ENCODE data around the gene LCA5L. TPM values are rescaled to one million over a fixed set of nuclear protein-coding genes. Genes with fewer than 3 reads are reported as not detected.

The LCA5L gene
- total RNA-seq, 1 experiment from 2014 or later, result 0.46 TPM

- Histone ChIP-seq H3K27me3 (ENCODE audit: insufficient read depth, low read length) (no peaks in the 10 kb centered on the region), H3K9me3 (ENCODE audit: control insufficient read depth, low read depth, low read length) (no peaks in the 10 kb centered on the region), H3K23ac (ENCODE audit: insufficient read length, low read depth, low read length) (no peak overlapping the region), H3K79me1 (ENCODE audit: insufficient read depth, low read depth, low read length, poor library complexity, severe bottlenecking) (no peaks in the 10 kb centered on the region), H3K9ac (ENCODE audit: extremely low read depth, insufficient read length, low read length) (no peak overlapping the region), H3K79me2 (ENCODE audit: insufficient read depth, low read length) (no peaks in the 10 kb centered on the region), H4K91ac (ENCODE audit: insufficient read length, low read depth, low read length) (no peak overlapping the region), H4K5ac (ENCODE audit: insufficient read length, low read depth, low read length) (no peak overlapping the region), H3K4ac (ENCODE audit: low read depth, low read length) (no peak overlapping the region), H3K18ac (ENCODE audit: insufficient read length, low read depth, low read length) (peak overlapping the region; percentile 67), H3K14ac (ENCODE audit: insufficient read depth, low read length) (no peak overlapping the region), H4K20me1 (ENCODE audit: control insufficient read depth, insufficient read depth, insufficient read length) (no peaks in the 10 kb centered on the region), H3K23me2 (ENCODE audit: insufficient read length, low read depth, low read length, poor library complexity, severe bottlenecking) (no peaks in the 10 kb centered on the region), H3K27ac (ENCODE audit: insufficient read length, low read depth, low read length) (no peak overlapping the region), H3T11ph (ENCODE audit: low read length) (no peak overlapping the region), H3K4me2 (ENCODE audit: insufficient read depth, insufficient read length, low read length) (no peak overlapping the region), H3K56ac (ENCODE audit: insufficient read length, low read depth, low read length) (no peak overlapping the region), H2BK120ac (ENCODE audit: low read depth, low read length, poor library complexity, severe bottlenecking) (no peak overlapping the region), H2AFZ (ENCODE audit: low read length) (no peak overlapping the region), H2BK12ac (ENCODE audit: insufficient read length, low read depth, low read length) (no peak overlapping the region), H2BK5ac (ENCODE audit: insufficient read length, low read length) (no peak overlapping the region), H2AK5ac (ENCODE audit: insufficient read length, low read length) (no peak overlapping the region), H3K4me1 (ENCODE audit: insufficient read depth, low read length) (no peaks in the 10 kb centered on the region), H2BK15ac (ENCODE audit: low read depth, low read length) (no peak overlapping the region), H4K8ac (replicated peaks; ENCODE audit: insufficient read length, low read depth, low read length) (no peak overlapping the region), H2BK20ac (ENCODE audit: low read depth, low read length, poor library complexity, severe bottlenecking) (no peak overlapping the region)
- H3K4me1 Mint-ChIP-seq, result no peaks in the 10 kb centered on the region
- no peak overlapping the region for H3K4me3 Mint-ChIP-seq
- no peak for TF ChIP-seq CTCF (conservative IDR thresholded peaks at IDR 0.05)
- WGBS (ENCODE audit: extremely low coverage, insufficient read length, low lambda C conversion rate), result no CpG with 5 or more reads among the region's 1 CpG
- no peak for DNase-seq
- H3K36me3 Mint-ChIP-seq (ENCODE audit: insufficient read depth in 1 of 3, low read depth in 3 of 3), result peaks cover 0 to 4% (median 4%) of the 10 kb centered on the region in 3 experiments; a peak in 4 of 7 replicates
- no peak overlapping the region for H3K27ac Mint-ChIP-seq
- no peaks in the 10 kb centered on the region; the same call in 1 of the 2 replicates for H3K27me3 Mint-ChIP-seq (ENCODE audit: low read depth)
- peaks cover 6 to 9% of the 10 kb centered on the region in 2 experiments; a peak in 4 of 5 replicates for H3K9me3 Mint-ChIP-seq
These were observed 43.9 kb upstream of the LCA5L start for GRCh38 chr21:39489380-39489924.

All from H9 (cell line).